ENCODE measurements around the gene VPS13D. TPM values are rescaled to one million over a fixed set of nuclear protein-coding genes. Genes with fewer than 3 reads are reported as not detected.
"Not testable (repeated sequence)": the region's sequence is repeated elsewhere in the genome, so short reads cannot be mapped to it uniquely, and the experiment has no call there.

VPS13D gene
- total RNA-seq, 6 experiments from 2014 or later = 18.8 to 29.5 (median 21.5) TPM

GRCh38 chr1:12451560-12451900 lies 221.7 kb downstream of the VPS13D start:
- Mint-ChIP-seq H3K4me1 (ENCODE audit: low read depth) (peaks cover 66% of the 10 kb centered on the region), H3K27me3 (ENCODE audit: insufficient read depth) (no peaks in the 10 kb centered on the region; the same call in 1 of the 2 replicates), H3K27ac (no peak overlapping the region), H3K4me3 (no peak overlapping the region), H3K36me3 (ENCODE audit: low read depth) (peaks cover 10% of the 10 kb centered on the region), H3K9me3 (no peaks in the 10 kb centered on the region)
- no peak for DNase-seq
- no peak for TF ChIP-seq CTCF (IDR thresholded peaks at IDR 0.05)

GRCh38 chr1:12452262-12452661 lies 222.4 kb downstream of the VPS13D start:
- H3K4me3 Mint-ChIP-seq = no peak overlapping the region
- peaks cover 66% of the 10 kb centered on the region for H3K4me1 Mint-ChIP-seq (ENCODE audit: low read depth)
- no peaks in the 10 kb centered on the region; the same call in 1 of the 2 replicates for H3K27me3 Mint-ChIP-seq (ENCODE audit: insufficient read depth)
- TF ChIP-seq CTCF (IDR thresholded peaks at IDR 0.05) = no peak
- no peaks in the 10 kb centered on the region for H3K9me3 Mint-ChIP-seq
- peaks cover 13% of the 10 kb centered on the region for H3K36me3 Mint-ChIP-seq (ENCODE audit: low read depth)
- no peak for DNase-seq
- H3K27ac Mint-ChIP-seq = no peak overlapping the region

DNA sequence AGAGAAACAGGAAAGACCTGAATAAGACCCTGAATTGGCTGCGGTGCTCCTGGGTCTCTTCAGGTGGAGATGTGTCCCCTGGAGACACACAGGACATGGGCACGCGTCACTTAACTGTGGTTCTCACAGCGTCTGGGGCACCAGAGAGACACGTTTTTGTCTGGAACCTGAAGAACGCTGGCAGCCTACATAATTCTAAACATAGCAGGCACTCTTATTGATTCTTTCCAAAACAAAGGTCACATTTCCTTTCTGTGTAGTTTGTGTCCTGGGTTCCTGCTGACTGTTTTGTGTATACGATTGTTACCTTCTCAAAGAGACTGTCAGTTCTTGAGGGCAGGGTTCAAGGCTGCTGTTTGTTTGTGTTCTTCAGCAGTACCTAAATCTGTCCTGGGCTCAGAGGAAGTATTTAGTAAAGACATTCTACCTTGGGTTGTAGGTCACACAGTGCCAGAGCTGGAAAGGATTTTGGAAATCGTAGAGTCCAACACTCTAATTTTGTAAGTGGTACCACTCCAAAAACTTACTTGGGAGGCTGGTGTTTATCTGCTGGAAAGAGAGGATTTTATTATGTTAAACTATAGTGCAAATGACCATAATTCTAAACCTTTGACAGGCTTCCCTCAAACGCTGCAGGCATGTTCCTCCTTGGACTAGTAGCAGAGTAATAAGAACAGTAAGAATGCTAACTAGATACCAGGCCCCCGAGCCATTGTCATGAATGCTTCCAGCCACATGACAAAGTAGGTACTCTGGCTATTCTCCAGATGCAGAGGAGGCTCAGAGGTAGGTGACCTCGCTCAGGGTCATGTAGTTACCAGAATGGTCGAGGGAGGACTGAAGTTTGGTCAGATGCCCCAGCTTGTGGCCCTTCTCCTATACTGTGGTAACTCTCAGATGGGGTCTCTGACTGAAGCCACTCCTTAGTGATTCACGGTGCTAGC lies 223.8 kb downstream of the VPS13D start:
- Mint-ChIP-seq H3K9me3 (no peaks in the 10 kb centered on the region), H3K36me3 (ENCODE audit: low read depth) (peaks cover 18% of the 10 kb centered on the region), H3K4me1 (ENCODE audit: low read depth) (peaks cover 66% of the 10 kb centered on the region), H3K27ac (peak overlapping the region; percentile 87), H3K4me3 (no peak overlapping the region), H3K27me3 (ENCODE audit: insufficient read depth) (no peaks in the 10 kb centered on the region)
- no peak for TF ChIP-seq CTCF (IDR thresholded peaks at IDR 0.05)
- no peak for DNase-seq

GRCh38 chr1:12454406-12455391 lies 224.9 kb downstream of the VPS13D start:
- DNase-seq = peak; percentile 38
- Mint-ChIP-seq H3K27me3 (ENCODE audit: insufficient read depth) (peaks cover under 1% of the 10 kb centered on the region; the same call in 1 of the 2 replicates), H3K27ac (peak overlapping the region; percentile 87), H3K4me3 (peak overlapping the region; percentile 20; the same call in 1 of the 2 replicates), H3K9me3 (no peaks in the 10 kb centered on the region), H3K36me3 (ENCODE audit: low read depth) (peaks cover 24% of the 10 kb centered on the region), H3K4me1 (ENCODE audit: low read depth) (peaks cover 61% of the 10 kb centered on the region)
- TF ChIP-seq CTCF (IDR thresholded peaks at IDR 0.05) = no peak

DNA sequence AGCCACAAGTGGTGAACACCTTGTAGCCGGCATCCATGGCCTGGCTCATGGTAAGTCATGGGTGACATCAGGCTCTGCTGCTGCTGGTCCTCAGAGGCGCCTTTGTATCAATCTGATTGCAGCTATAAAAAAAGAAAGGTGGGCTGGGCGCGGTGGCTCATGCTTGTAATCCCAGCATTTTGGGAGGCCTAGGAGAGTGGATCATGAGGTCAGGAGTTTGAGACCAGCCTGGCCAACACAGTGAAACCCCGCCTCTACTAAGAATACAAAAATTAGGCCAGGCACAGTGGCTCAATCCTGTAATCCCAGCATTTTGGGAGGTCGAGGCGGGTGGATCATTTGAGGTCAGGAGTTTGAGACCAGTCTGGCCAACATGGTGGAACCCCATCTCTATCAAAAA lies 226.3 kb downstream of the VPS13D start:
- H3K4me3 Mint-ChIP-seq; H3K9me3 Mint-ChIP-seq; H3K27me3 Mint-ChIP-seq (ENCODE audit: insufficient read depth); H3K27ac Mint-ChIP-seq; DNase-seq: not testable (repeated sequence)
- peaks cover 61% of the 10 kb centered on the region for H3K4me1 Mint-ChIP-seq (ENCODE audit: low read depth)
- peaks cover 19% of the 10 kb centered on the region for H3K36me3 Mint-ChIP-seq (ENCODE audit: low read depth)
